SK-N-MC (cell line): ENCODE data around the gene ZNRF3.

Experiments used
- EZH2 ChIP-seq: fragments of 200-600 bp; sonication (generic); IDR thresholded peaks from one replicate; pipeline ENCODE4 v1.6.1; 2017; ENCODE audit warnings: antibody characterized with exemption
- FOXP2 ChIP-seq: optimal IDR thresholded peaks from 2 replicates; pipeline ENCODE3; 2011; ENCODE audit warnings: mild to moderate bottlenecking, moderate library complexity; ENCODE audit not compliant: insufficient read depth; ENCODE audit errors: extremely low read length, control extremely low read depth
- POLR2AphosphoS5 ChIP-seq: IDR thresholded peaks from 2 replicates; pipeline ENCODE4 v1.6.1; 2012; ENCODE audit warnings: mild to moderate bottlenecking, low read depth, low read length, borderline replicate concordance

GRCh38 chr22:29074276-29074772 is 191.0 kb downstream of the ZNRF3 start:
- no peak for TF ChIP-seq POLR2AphosphoS5
- TF ChIP-seq EZH2 = no peak
- no peak for TF ChIP-seq FOXP2
